ENCODE data around the gene GNAO1.

GNAO1 gene

DNA sequence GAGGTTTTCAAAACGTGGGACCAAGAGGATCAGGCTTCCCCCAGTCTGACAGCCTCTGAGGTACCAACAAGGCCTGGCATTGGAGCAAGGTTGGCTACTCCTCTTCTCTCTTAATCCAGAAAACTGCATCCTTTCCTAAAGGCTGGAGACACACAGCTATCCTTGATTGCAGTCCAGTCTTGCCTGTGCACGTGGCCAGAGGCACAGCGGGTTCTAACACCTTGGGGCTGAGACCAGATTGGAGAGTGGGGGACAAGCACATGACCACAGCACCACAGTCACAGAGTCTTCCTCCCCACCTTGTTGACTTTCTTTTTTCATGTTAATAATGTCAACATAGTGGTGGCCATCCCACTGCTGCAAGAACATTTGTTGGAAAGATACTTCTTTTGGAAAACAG, 46.9 kb downstream of the GNAO1 start:
- no peak for DNase-seq (ENCODE audit: low spot score)

- no peak for DNase-seq (ENCODE audit: low spot score)
Observed at GRCh38 chr16:56241596-56241995, 50.3 kb downstream of the GNAO1 start.

DNA sequence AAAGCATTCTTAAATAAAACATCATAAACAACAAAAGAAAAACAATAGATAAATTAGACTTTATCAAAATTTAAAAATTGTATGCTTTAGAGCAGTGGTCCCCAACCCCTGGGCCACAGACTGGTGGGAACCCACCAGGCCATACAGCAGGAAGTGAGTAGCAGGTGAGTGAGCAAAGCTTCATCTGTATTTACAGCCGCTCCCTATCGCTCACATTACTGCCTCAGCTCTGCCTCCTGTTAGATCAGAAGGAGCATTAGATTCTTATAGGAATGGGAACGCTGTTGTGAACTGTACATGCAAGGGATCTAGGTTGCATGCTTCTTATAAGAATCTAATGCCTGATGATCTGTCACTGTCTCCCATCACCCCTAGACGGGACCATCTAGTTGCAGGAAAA, 51.5 kb downstream of the GNAO1 start:
- no peak for DNase-seq (ENCODE audit: low spot score)

DNA sequence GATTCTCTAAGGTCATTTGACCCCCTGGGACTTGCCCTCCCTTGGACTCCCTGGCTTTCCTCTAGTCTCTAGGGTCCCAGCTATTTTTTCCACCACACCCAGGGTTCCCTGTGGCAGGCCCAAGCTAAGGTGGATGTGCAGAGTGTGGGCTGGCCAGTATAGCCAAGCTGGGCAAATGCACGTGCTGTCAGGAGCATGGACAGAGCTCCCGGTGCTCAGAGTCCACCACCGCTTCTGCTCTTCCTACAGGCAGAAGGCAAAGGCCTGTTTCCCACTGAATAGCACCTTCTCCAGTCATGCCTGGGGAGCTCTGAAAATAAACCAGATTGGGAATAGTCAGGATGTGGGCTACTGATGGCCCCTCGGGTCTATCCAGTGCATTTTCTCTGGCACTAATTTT, 53.3 kb downstream of the GNAO1 start:
- no peak for DNase-seq (ENCODE audit: low spot score)

- no peak for DNase-seq (ENCODE audit: low spot score)
Observed at GRCh38 chr16:56245197-56245596, 53.9 kb downstream of the GNAO1 start.

DNA sequence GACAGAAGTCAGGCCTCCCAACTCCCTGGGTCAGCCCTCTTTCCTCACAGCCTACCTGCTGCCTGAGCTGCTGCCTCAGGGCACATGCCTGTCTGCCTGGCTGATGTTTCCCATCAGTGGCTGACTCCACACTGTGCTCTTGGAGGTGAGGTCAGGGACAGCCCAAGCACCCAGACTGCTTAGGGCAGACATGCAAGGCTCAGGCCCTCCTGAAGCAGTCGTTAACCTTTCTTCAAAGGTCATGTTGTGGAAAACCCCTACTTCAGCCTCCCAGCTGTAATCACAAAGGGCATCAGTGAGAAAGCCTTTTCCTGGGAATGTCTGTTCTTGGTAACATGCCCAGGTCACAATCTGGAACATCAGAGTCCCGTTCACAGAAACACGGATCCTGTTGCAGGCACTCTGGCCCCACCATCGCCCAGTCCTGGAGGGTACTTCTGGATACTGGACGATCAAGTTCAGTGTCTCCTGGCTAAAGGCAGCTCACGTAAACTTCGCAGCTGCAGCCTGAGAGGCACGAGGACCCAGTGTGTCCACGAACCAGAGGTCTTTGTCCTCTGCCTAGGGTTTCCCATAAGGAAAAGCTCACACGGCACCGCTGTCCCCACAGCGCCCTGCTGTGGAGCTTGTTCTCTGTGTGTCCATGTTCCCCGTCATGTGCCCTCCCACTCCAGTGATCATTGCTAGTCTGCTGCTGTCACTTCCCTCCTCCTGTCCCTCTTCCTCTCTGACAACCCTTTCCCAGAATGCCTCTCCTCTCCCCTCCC, 54.9 kb downstream of the GNAO1 start:
- peak; percentile 42 for DNase-seq (ENCODE audit: low spot score)

GRCh38 chr16:56247018-56247417, 55.7 kb downstream of the GNAO1 start:
- no peak for DNase-seq (ENCODE audit: low spot score)

DNA sequence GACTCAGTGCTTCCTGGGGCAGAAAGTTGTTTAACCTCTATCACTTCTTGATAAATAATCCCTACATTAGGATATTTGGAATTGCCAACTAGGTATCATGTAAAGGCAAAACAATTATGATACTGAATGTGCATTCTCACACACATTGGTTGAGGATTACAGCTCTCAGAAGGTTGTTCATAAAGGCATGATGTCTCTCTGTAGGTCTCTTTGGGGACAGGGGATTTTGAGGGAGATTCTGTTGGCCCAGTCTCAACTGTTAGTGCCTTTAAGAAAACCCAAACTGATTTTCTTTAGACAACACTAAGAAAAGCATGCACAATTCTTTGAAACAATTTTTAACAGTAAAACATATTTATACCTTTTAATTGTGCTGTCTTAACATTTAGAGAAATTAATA, 56.5 kb downstream of the GNAO1 start:
- DNase-seq (ENCODE audit: low spot score), result no peak

DNA sequence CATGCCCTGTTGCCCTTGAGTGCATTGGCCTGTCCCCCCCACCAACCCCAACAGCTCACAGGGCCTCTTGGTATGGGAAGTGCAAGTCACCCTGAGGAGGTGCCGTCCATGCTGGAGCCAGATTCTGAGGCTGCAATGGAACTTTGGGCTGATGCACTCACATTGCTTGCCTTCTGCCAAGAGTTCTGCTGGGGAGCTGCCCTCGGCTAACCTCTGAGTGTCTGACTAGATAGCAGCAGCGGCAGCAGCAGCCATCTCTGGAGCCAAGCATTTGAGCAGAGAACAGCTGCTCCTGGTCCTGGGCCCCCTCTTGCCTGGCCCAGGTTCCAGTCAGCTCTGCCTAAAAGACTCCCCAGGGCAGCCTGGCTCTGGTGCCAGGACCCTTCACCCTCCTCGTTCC, 61.5 kb downstream of the GNAO1 start:
- no peak for DNase-seq (ENCODE audit: low spot score)

DNA sequence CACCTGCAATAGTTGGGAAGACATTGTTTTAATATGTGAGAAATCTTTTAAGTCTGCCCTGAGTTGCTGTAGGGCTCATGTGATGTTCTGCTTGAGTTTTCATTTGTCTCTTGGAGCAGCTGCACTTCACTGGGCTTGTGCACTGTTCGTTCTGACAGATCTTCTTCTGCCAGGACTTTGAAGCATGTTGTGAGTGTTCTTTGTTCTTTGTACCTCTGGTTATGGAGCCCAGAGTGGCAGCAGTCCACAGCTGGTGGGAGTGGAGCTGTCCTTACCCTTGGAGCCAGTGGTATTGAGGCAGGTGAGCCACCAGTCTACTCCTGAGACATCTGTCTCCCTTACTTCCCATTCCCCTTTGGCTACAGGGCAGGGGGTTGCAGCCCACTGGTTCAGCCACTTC, 64.6 kb downstream of the GNAO1 start:
- no peak for DNase-seq (ENCODE audit: low spot score)

DNA sequence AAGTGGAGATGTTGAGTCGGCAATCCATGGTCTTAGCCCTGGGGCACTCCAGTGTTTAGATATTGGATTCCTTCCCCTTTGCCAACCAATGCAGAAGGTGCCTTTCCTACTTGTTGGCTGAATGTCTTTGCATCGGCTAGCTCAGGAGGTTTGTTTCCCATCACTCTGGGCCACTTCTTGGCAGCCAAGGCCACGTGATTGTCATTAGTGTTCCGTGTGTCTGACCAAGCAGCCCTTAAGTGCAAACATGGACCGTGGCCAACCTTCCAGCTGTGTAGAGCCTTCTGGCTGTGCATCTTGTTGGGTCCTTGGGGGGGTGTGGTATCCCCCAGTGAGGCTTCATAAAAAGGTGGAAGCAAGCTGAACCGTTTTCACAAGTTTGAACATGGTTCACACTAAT, 66.0 kb downstream of the GNAO1 start:
- no peak for DNase-seq (ENCODE audit: low spot score)

DNA sequence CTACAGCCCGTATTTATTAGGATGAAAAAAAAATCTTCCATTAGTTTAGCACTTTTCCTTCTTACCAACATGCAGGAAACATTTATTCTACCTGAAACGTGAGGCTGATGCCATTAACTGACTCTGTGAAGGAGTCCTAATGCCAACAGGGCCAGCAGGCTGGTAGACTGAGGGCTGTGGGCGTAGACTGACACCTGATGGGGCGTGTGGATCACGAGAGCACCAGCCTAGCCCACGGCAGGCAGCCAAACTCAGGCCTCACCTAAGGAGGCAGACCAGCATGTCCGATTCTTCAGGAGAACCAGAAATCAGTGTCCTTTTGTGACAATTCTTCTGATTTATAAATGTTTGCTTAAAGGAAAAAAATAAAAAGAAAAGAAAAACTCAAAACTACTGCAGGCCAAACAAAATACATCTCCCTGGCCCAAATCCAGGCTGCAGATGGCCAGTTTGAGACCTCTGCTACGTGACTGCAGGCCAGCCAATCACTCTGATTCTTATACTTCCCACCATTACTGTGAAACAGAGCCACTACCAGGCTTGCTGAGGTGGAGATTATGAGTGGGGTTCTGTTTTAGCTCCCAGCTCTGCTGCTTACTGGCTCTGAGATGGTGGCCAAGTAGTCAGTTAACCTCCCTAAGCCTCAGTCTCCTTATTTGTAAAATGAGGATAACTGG, 66.5 kb downstream of the GNAO1 start:
- no peak for DNase-seq (ENCODE audit: low spot score)

DNA sequence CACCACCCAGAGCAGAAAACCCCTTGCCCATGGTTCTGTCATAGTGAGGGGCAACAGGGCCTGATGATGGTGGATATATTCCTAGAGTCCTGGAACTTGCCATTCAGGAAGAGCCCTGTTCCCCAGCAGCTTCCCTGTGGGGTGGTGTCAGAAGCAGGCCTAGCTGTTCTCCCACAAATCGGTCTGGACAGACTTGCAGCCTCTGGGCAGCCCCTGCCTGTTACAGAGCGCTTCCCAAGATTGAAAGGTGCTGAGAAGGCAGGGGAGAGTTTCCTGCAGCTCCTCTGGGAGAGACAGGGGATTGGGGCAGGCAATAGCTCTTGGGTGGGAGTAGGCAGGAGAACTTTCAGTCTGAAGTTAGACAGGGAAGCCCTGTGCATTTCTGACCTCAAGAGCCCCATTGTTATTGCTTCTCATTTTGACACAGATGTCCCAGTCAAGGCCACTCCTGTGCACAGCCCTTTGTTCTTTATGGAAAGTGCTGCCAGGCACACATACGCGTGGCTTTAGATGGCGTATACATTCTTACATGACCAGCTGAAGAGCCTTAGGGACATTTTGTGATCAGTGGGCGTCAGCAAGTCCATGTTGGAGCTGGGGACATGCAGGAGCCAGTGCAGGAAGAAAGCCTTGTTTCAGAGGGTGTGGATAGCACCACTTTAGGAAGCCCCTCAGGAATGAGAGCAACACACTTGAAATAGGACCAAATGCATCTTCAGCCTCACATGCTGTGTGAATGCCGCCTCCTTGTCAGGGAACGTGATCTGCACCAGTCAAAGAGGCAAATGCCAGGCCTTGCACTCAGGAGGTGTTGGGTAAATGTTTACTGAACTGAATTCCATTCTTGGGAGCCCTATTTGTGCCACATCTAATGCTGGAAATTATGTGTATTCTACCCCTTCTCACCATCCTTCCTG, 67.5 kb downstream of the GNAO1 start:
- DNase-seq (ENCODE audit: low spot score), result no peak

- DNase-seq (ENCODE audit: low spot score), result peak; percentile 70
Observed at GRCh38 chr16:56259425-56259779, 68.1 kb downstream of the GNAO1 start.

GRCh38 chr16:56260378-56261160, 69.3 kb downstream of the GNAO1 start:
- no peak for DNase-seq (ENCODE audit: low spot score)

DNA sequence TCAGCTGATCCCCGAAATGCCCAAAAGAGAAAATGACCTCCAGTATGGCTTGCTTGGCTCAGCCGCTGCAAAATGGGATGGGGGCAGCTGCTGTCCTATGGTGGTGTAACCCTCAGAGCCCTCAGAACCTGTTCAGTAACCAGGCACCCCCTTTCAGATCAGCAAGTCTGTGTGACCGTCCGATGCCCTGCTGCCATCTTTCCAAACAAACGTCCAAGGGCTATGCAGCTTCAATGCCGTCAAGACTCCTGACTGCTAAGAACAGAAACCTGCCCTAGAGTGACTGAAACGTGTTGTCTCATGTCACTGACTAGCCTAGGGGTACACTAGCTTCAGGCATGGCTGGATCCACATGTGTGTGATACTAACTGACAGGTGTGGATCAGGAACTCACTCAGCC, 70.4 kb downstream of the GNAO1 start:
- DNase-seq (ENCODE audit: low spot score), result no peak

GRCh38 chr16:56262148-56262547, 70.9 kb downstream of the GNAO1 start:
- no peak for DNase-seq (ENCODE audit: low spot score)

GRCh38 chr16:56262551-56263245, 71.4 kb downstream of the GNAO1 start:
- DNase-seq (ENCODE audit: low spot score), result peak; percentile 45

- DNase-seq (ENCODE audit: low spot score), result peak; percentile 91
Observed at GRCh38 chr16:56263711-56264608, 72.7 kb downstream of the GNAO1 start.

DNA sequence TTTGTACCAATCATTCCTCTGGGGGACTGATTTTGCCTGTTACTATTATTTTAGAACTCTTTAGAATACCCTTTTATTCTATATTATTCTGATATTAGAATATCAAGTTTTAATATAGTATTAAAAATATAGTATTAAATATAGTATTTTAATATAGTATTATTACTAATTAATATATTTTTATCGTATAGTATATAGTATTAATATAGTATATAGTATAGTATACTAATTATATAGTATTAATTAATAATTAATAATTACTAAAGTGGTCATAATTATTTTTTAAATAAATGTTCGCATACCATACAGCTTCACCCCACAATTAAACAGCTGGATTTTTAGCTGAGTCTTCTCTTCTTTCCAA, 73.3 kb downstream of the GNAO1 start:
- no peak for DNase-seq (ENCODE audit: low spot score)

All from SK-N-DZ (cell line).